Fibroblast of mammary gland (primary cell): ENCODE results near the gene ATP6V0E1.

Experiments used
- DNase-seq: peaks from one replicate; pipeline ENCODE4 v3.0.0-alpha.2; 2010; ENCODE audit warnings: low read depth
- H3K4me3 ChIP-seq: 2 replicates; pipeline ENCODE4 v1.5.1; 2011; ENCODE audit warnings: low read depth, mild to moderate bottlenecking, low read length, moderate library complexity; ENCODE audit not compliant: control insufficient read depth
- CTCF ChIP-seq: conservative IDR thresholded peaks from 2 replicates; pipeline ENCODE4 v1.5.1; 2011; ENCODE audit warnings: low read depth, low read length, inconsistent platforms; ENCODE audit not compliant: control insufficient read depth, insufficient read depth

The ATP6V0E1 gene

GRCh38 chr5:173010547-173011464 lies 27.2 kb downstream of the ATP6V0E1 start:
- H3K4me3 ChIP-seq = no peak overlapping the region
- DNase-seq = peak; percentile 38
- TF ChIP-seq CTCF = peak; percentile 21

- no peak for TF ChIP-seq CTCF
- no peak for DNase-seq
- H3K4me3 ChIP-seq = no peak overlapping the region
Measured at GRCh38 chr5:173011566-173011965, 28.0 kb downstream of the ATP6V0E1 start.

GRCh38 chr5:173012882-173013281 lies 29.3 kb downstream of the ATP6V0E1 start:
- TF ChIP-seq CTCF = no peak
- no peak for DNase-seq
- no peak overlapping the region for H3K4me3 ChIP-seq

GRCh38 chr5:173014671-173015070 lies 31.1 kb downstream of the ATP6V0E1 start:
- H3K4me3 ChIP-seq = no peak overlapping the region
- no peak for DNase-seq
- no peak for TF ChIP-seq CTCF

- DNase-seq = no peak
- H3K4me3 ChIP-seq = no peak overlapping the region
- no peak for TF ChIP-seq CTCF
Measured at GRCh38 chr5:173015192-173015591, 31.6 kb downstream of the ATP6V0E1 start.

- DNase-seq = no peak
- no peak overlapping the region for H3K4me3 ChIP-seq
- no peak for TF ChIP-seq CTCF
Measured at GRCh38 chr5:173015598-173016455, 32.3 kb downstream of the ATP6V0E1 start.
